IMR-90 (cell line): ENCODE measurements around the gene C20orf202. TPM values are rescaled to one million over a fixed set of nuclear protein-coding genes. Genes with fewer than 3 reads are reported as not detected.

ENCODE experiments used
- ATAC-seq: fragments of 200-7000 bp; cut with Tn5 transposase; 2 replicates; pipeline ENCODE4 v1.9.1; 2020; ENCODE audit warnings: low read depth, mild to moderate bottlenecking, moderate library complexity
- BruUV-seq: library from RNA; stranded (reverse); fragments of 400-500 nt; replicated peaks from 2 replicates; lab custom pipeline; 2021; lab: Mats Ljungman, UMichigan
- CTCF ChIA-PET: fragments of 300-600 bp; formaldehyde crosslinking; extraction: SDS; loops from one replicate; lab custom pipeline; 2021; ENCODE audit warnings: antibody characterized with exemption; lab: Yijun Ruan, JAX
- POLR2A ChIA-PET: fragments of 300-600 bp; sonication (Branson Sonifier 250); formaldehyde crosslinking; loops from one replicate; lab custom pipeline; 2022; ENCODE audit warnings: antibody characterized with exemption; ENCODE audit not compliant: unreplicated experiment; lab: Charles Lee
- DNase-seq: peaks from one replicate; pipeline ENCODE4 v3.0.0; 2013
- H2AFZ ChIP-seq: replicated peaks from 2 replicates; pipeline ENCODE3; 2013; ENCODE audit warnings: low read length, mild to moderate bottlenecking; ENCODE audit not compliant: poor library complexity
- H2AK5ac ChIP-seq: 2 replicates; pipeline ENCODE4 v1.6.1; 2013; ENCODE audit warnings: low read depth, low read length, inconsistent platforms
- H2AK9ac ChIP-seq: replicated peaks from 2 replicates; pipeline ENCODE3; 2013; ENCODE audit warnings: mild to moderate bottlenecking, low read depth, low read length, moderate library complexity; ENCODE audit not compliant: poor library complexity
- H2BK120ac ChIP-seq: 2 replicates; pipeline ENCODE4 v1.6.1; 2013; ENCODE audit warnings: low read depth, low read length, inconsistent platforms
- H2BK15ac ChIP-seq: 3 replicates; pipeline ENCODE4 v1.6.1; 2013; ENCODE audit warnings: low read depth, low read length, inconsistent platforms
- H2BK20ac ChIP-seq: 2 replicates; pipeline ENCODE4 v1.6.1; 2013; ENCODE audit warnings: low read depth, mild to moderate bottlenecking, inconsistent platforms, low read length, moderate library complexity
- H2BK5ac ChIP-seq: 2 replicates; pipeline ENCODE4 v1.6.1; 2013; ENCODE audit warnings: mild to moderate bottlenecking, low read depth, low read length, inconsistent platforms; ENCODE audit not compliant: poor library complexity, severe bottlenecking
- H3K14ac ChIP-seq: replicated peaks from 2 replicates; pipeline ENCODE4 v1.6.1; 2013; ENCODE audit warnings: low read depth, low read length, inconsistent platforms
- H3K18ac ChIP-seq: 2 replicates; pipeline ENCODE4 v1.6.1; 2013; ENCODE audit warnings: low read depth, low read length, control low read depth
- H3K23ac ChIP-seq: 2 replicates; pipeline ENCODE4 v1.6.1; 2013; ENCODE audit warnings: low read depth, low read length, inconsistent platforms
- H3K27ac ChIP-seq: 2 replicates; pipeline ENCODE4 v1.5.1; 2013; ENCODE audit warnings: mild to moderate bottlenecking, control low read depth, low read length; ENCODE audit not compliant: insufficient read depth
- H3K27me3 ChIP-seq: 2 replicates; pipeline ENCODE4 v1.6.1; 2013; ENCODE audit warnings: low read length; ENCODE audit not compliant: control insufficient read depth, insufficient read depth
- H3K36me3 ChIP-seq: 2 replicates; pipeline ENCODE4 v1.6.1; 2013; ENCODE audit warnings: low read length, mixed read lengths; ENCODE audit not compliant: control insufficient read depth, insufficient read depth
- H3K4ac ChIP-seq: 2 replicates; pipeline ENCODE4 v1.6.1; 2013; ENCODE audit warnings: low read depth, low read length, inconsistent platforms
- H3K4me1 ChIP-seq: 2 replicates; pipeline ENCODE4 v1.6.1; 2013; ENCODE audit warnings: low read length, mixed read lengths; ENCODE audit not compliant: control insufficient read depth, insufficient read depth
- H3K4me2 ChIP-seq: 2 replicates; pipeline ENCODE4 v1.6.1; 2013; ENCODE audit warnings: low read depth, mild to moderate bottlenecking, control low read depth, low read length, moderate library complexity
- H3K4me3 ChIP-seq: 2 replicates; pipeline ENCODE4 v1.5.1; 2013; ENCODE audit warnings: low read depth, mild to moderate bottlenecking, control low read depth, low read length, moderate library complexity; ENCODE audit not compliant: insufficient read depth
- H3K56ac ChIP-seq: 2 replicates; pipeline ENCODE4 v1.6.1; 2013; ENCODE audit warnings: low read length, inconsistent platforms; ENCODE audit not compliant: insufficient read depth; ENCODE audit errors: extremely low read depth
- H3K79me1 ChIP-seq, 2 experiments: 2 replicates each; pipeline ENCODE4 v1.6.1; 2013; ENCODE audit warnings: low read length in 2 of 2, inconsistent platforms in 1 of 2, low read depth in 1 of 2
- H3K9ac ChIP-seq: 2 replicates; pipeline ENCODE4 v1.6.1; 2013; ENCODE audit warnings: low read depth, low read length, control low read depth
- H3K9me1 ChIP-seq: 2 replicates; pipeline ENCODE4 v1.6.1; 2013; ENCODE audit warnings: low read length, inconsistent platforms; ENCODE audit not compliant: insufficient read depth
- H3K9me3 ChIP-seq: 2 replicates; pipeline ENCODE4 v1.6.1; 2013; ENCODE audit warnings: low read length; ENCODE audit not compliant: control insufficient read depth, insufficient read depth
- H4K20me1 ChIP-seq: 2 replicates; pipeline ENCODE4 v1.6.1; 2013; ENCODE audit warnings: low read length, inconsistent platforms; ENCODE audit not compliant: insufficient read depth
- H4K5ac ChIP-seq: 2 replicates; pipeline ENCODE4 v1.6.1; 2013; ENCODE audit warnings: mild to moderate bottlenecking, low read depth, low read length, control low read depth
- H4K8ac ChIP-seq, 2 experiments: 2 replicates each; pipeline ENCODE4 v1.6.1; 2013; ENCODE audit warnings: low read depth in 2 of 2, low read length in 2 of 2, control low read depth in 1 of 2, inconsistent platforms in 1 of 2
- H4K91ac ChIP-seq: 2 replicates; pipeline ENCODE4 v1.6.1; 2013; ENCODE audit warnings: low read depth, low read length, inconsistent platforms; ENCODE audit not compliant: insufficient read depth
- BHLHE40 ChIP-seq: fragments of 150-350 bp; IDR thresholded peaks from 2 replicates; pipeline ENCODE4 v1.6.1; 2016; ENCODE audit warnings: mild to moderate bottlenecking, low read depth, low read length
- CEBPB ChIP-seq: IDR thresholded peaks from 2 replicates; pipeline ENCODE4 v1.6.1; 2012; ENCODE audit warnings: low read depth, low read length, improper control_type of control experiment
- CHD1 ChIP-seq: IDR thresholded peaks from 2 replicates; pipeline ENCODE4 v1.6.1; 2012; ENCODE audit warnings: low read depth, low read length, improper control_type of control experiment
- ELK1 ChIP-seq: fragments of 150-350 bp; IDR thresholded peaks from 2 replicates; pipeline ENCODE4 v1.6.1; 2016; ENCODE audit warnings: low read depth, mild to moderate bottlenecking, low read length, moderate library complexity, borderline replicate concordance
- FOS ChIP-seq: fragments of 150-350 bp; IDR thresholded peaks from 2 replicates; pipeline ENCODE4 v1.6.1; 2016; ENCODE audit warnings: low read depth, low read length
- MAFK ChIP-seq: IDR thresholded peaks from 2 replicates; pipeline ENCODE4 v1.6.1; 2012; ENCODE audit warnings: low read depth, low read length, improper control_type of control experiment
- MAZ ChIP-seq: IDR thresholded peaks from 2 replicates; pipeline ENCODE4 v1.6.1; 2012; ENCODE audit warnings: low read depth, mild to moderate bottlenecking, low read length, improper control_type of control experiment, moderate library complexity, borderline replicate concordance
- MXI1 ChIP-seq: IDR thresholded peaks from 2 replicates; pipeline ENCODE4 v1.6.1; 2012; ENCODE audit warnings: low read depth, mild to moderate bottlenecking, low read length, moderate library complexity, borderline replicate concordance
- NFE2L2 ChIP-seq: fragments of 150-350 bp; IDR thresholded peaks from 2 replicates; pipeline ENCODE4 v1.6.1; 2016; ENCODE audit warnings: low read depth, mild to moderate bottlenecking, low read length
- POLR2A ChIP-seq: IDR thresholded peaks from 2 replicates; pipeline ENCODE4 v1.6.1; 2012; ENCODE audit warnings: mild to moderate bottlenecking, low read depth, low read length
- RAD21 ChIP-seq: IDR thresholded peaks from 2 replicates; pipeline ENCODE4 v1.6.1; 2012; ENCODE audit warnings: low read length, improper control_type of control experiment
- RCOR1 ChIP-seq: IDR thresholded peaks from 2 replicates; pipeline ENCODE4 v1.6.1; 2012; ENCODE audit warnings: mild to moderate bottlenecking, low read length, improper control_type of control experiment; ENCODE audit not compliant: insufficient replicate concordance
- RFX5 ChIP-seq: IDR thresholded peaks from 2 replicates; pipeline ENCODE4 v1.8.0; 2012; ENCODE audit warnings: low read depth, mild to moderate bottlenecking, low read length, moderate library complexity
- SMC3 ChIP-seq: fragments of 150-350 bp; IDR thresholded peaks from 2 replicates; pipeline ENCODE4 v1.6.1; 2016; ENCODE audit warnings: low read depth, mild to moderate bottlenecking, antibody characterized with exemption, low read length, moderate library complexity
- WGBS, 2 experiments: methylation state at CpG; one replicate each; pipeline versions ENCODE4 v1.1.5 to v1.1.7; 2013; ENCODE audit warnings: missing lambda C conversion rate in 2 of 2; ENCODE audit not compliant: insufficient read length in 1 of 2; ENCODE audit errors: extremely low coverage in 2 of 2; 5-methylcytosine and 5-hydroxymethylcytosine counted together
- dilution Hi-C: fragments of 300-500 bp; cut with HindIII; formaldehyde crosslinking; loops from one replicate; pipeline ENCODE4 v1.14.3; 2018; ENCODE audit warnings: low sequenced_read_pairs; ENCODE audit not compliant: unreplicated experiment
- in situ Hi-C: fragments of 300-500 bp; cut with MboI; formaldehyde crosslinking; loops from 3 replicates; pipeline ENCODE4 v1.14.3; 2019; ENCODE audit warnings: low sequenced_read_pairs, inconsistent platforms, mixed read lengths
- intact Hi-C: fragments of 100-400 bp; cut with micrococcal nuclease; formaldehyde crosslinking; loops from 2 replicates; pipeline ENCODE4 v1.10.0; 2022
- polyA plus RNA-seq, 3 experiments: library from polyadenylated mRNA; depleted of rRNA; stranded (reverse); fragments of >200 nt; gene quantifications; 2 replicates each; pipeline ENCODE4 v1.2.3, GENCODE V29; 2012; ENCODE audit warnings: low replicate concordance in 1 of 3
- total RNA-seq: library from RNA; depleted of rRNA; stranded (reverse); fragments of >200 nt; gene quantifications from 2 replicates; pipeline ENCODE4 v1.2.3, GENCODE V29; 2012
- TF ChIP-seq, protein P1 (sequence below): fragments of 150-350 bp; IDR thresholded peaks from 2 replicates; pipeline ENCODE4 v1.6.1; 2017; ENCODE audit warnings: mild to moderate bottlenecking, antibody characterized with exemption, low read length, low read depth
- TF ChIP-seq, protein P2 (sequence below): conservative IDR thresholded peaks from 2 replicates; pipeline ENCODE4 v1.5.1; 2012; ENCODE audit warnings: mild to moderate bottlenecking, low read depth, low read length, improper control_type of control experiment

The C20orf202 gene
- total and polyA plus RNA-seq, 2 of the 4 experiments (the other 2 are of a cell fraction), result not detected

DNA sequence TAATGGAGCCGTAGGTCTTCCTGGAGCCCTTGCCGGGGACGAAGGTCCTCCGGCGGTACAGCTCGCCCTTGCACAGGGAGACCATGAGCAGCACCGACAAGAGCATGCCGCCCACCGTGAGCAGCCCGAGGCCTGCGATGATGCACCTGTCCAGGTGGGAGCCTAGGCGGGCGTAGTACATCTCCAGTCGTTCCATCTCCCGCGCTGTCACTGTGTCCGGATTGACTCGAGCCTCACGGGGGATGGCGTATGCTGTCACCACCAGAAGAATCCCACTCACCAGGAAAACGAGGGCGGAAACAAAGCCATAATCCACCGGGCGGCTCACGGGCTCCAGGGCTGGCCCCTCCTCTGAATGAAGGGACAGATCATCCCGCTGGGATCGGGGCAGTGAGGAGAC is 22.3 kb upstream of the C20orf202 start:
- intact Hi-C loops, result no loop called here
- ATAC-seq, result no peak

More for the DNA sequence above, 22.3 kb upstream of the C20orf202 start:
- Histone ChIP-seq H2BK5ac (no peak overlapping the region), H3K14ac (no peak overlapping the region), H2BK120ac (no peak overlapping the region), H3K4me2 (no peak overlapping the region), H2AK5ac (no peak overlapping the region), H3K9ac (no peak overlapping the region), H3K18ac (no peak overlapping the region), H2AK9ac (no peak overlapping the region), H3K9me3 (no peaks in the 10 kb centered on the region), H4K20me1 (no peaks in the 10 kb centered on the region; the same call in 1 of the 2 replicates), H3K4ac (no peak overlapping the region), H3K9me1 (peaks cover 3% of the 10 kb centered on the region; the same call in 1 of the 2 replicates), H3K4me3 (no peak overlapping the region), H3K36me3 (peaks cover under 1% of the 10 kb centered on the region; the same call in 1 of the 2 replicates), H2BK20ac (no peak overlapping the region), H4K5ac (no peak overlapping the region), H4K91ac (no peak overlapping the region), H4K8ac (no peak overlapping the region), H3K27ac (no peak overlapping the region), H3K23ac (no peak overlapping the region), H3K4me1 (no peaks in the 10 kb centered on the region), H3K56ac (no peak overlapping the region), H2BK15ac (no peak overlapping the region), H2AFZ (no peak overlapping the region), H3K79me1 (no peaks in the 10 kb centered on the region), H3K27me3 (peaks cover 29% of the 10 kb centered on the region)
- dilution Hi-C loops (no loop called here), in situ Hi-C loops (no loop called here)
- whole genome bisulfite sequencing, 2 experiments, result 95% methylated on average over 7 of the region's 27 CpGs; no CpG with 5 or more reads in 1 of the 2 experiments
- ChIA-PET CTCF (no interaction called here), POLR2A (no interaction called here)
- DNase-seq, result no peak
- TF ChIP-seq ELK1 (no peak), MAZ (no peak), NFE2L2 (no peak), RCOR1 (no peak), CEBPB (no peak), MAFK (no peak), POLR2A (no peak), RFX5 (no peak), BHLHE40 (no peak), MXI1 (no peak), FOS (no peak), RAD21 (no peak), CHD1 (no peak), SMC3 (no peak)
- TF ChIP-seq, protein P1, sequence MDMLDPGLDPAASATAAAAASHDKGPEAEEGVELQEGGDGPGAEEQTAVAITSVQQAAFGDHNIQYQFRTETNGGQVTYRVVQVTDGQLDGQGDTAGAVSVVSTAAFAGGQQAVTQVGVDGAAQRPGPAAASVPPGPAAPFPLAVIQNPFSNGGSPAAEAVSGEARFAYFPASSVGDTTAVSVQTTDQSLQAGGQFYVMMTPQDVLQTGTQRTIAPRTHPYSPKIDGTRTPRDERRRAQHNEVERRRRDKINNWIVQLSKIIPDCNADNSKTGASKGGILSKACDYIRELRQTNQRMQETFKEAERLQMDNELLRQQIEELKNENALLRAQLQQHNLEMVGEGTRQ, result no peak
- TF ChIP-seq, protein P2, sequence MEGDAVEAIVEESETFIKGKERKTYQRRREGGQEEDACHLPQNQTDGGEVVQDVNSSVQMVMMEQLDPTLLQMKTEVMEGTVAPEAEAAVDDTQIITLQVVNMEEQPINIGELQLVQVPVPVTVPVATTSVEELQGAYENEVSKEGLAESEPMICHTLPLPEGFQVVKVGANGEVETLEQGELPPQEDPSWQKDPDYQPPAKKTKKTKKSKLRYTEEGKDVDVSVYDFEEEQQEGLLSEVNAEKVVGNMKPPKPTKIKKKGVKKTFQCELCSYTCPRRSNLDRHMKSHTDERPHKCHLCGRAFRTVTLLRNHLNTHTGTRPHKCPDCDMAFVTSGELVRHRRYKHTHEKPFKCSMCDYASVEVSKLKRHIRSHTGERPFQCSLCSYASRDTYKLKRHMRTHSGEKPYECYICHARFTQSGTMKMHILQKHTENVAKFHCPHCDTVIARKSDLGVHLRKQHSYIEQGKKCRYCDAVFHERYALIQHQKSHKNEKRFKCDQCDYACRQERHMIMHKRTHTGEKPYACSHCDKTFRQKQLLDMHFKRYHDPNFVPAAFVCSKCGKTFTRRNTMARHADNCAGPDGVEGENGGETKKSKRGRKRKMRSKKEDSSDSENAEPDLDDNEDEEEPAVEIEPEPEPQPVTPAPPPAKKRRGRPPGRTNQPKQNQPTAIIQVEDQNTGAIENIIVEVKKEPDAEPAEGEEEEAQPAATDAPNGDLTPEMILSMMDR, result no peak
- no TSS peak for BruUV-seq
